A549 (cell line): ENCODE data around the gene ACACA. TPM values are rescaled to one million over a fixed set of nuclear protein-coding genes. Genes with fewer than 3 reads are reported as not detected.

ENCODE experiments used
- ATAC-seq, 2 experiments: fragments of 200-7000 bp in 1 of 2; fragments of >200 bp in 1 of 2; cut with Nextera tagmentation in 1 of 2; cut with Tn5 transposase in 1 of 2; 3 replicates each; pipeline versions ENCODE4 v1.8.0 to v1.9.1; 2018 to 2020; ENCODE audit warnings: mild to moderate bottlenecking in 1 of 2, moderate library complexity in 1 of 2
- CTCF ChIA-PET: fragments of 300-600 bp; sonication (Branson Sonifier 250); formaldehyde crosslinking; extraction: SDS; loops from one replicate; lab custom pipeline; 2021; ENCODE audit warnings: antibody characterized with exemption, inconsistent platforms; lab: Yijun Ruan, JAX
- POLR2A ChIA-PET: fragments of 350-600 bp; formaldehyde crosslinking; extraction: SDS; loops from one replicate; lab custom pipeline; 2021; ENCODE audit warnings: antibody characterized with exemption, inconsistent platforms; lab: Yijun Ruan, JAX
- DNase-seq, 2 experiments: peaks; one replicate each; pipeline versions ENCODE4 v3.0.0 to v3.0.0-alpha.2; 2011 to 2016; ENCODE audit warnings: low read depth in 1 of 2, low spot score in 1 of 2
- FAIRE-seq: peaks from 2 replicates; lab custom pipeline; 2011; peaks lifted over from hg19 to GRCh38; lab: Jason Lieb, UNC
- H3K27ac ChIP-seq, 2 experiments: fragments of >200 bp; sonication (Bioruptor Twin); formaldehyde crosslinking; 3 replicates each; pipeline ENCODE4 v1.5.1; 2016 to 2017
- H3K4me1 ChIP-seq: fragments of >200 bp; sonication (Bioruptor Twin); formaldehyde crosslinking; 3 replicates; pipeline ENCODE4 v1.6.1; 2016
- H3K4me2 ChIP-seq: fragments of >200 bp; sonication (Bioruptor Twin); formaldehyde crosslinking; 3 replicates; pipeline ENCODE4 v1.6.1; 2016
- H3K4me3 ChIP-seq: fragments of >200 bp; sonication (Bioruptor Twin); formaldehyde crosslinking; 3 replicates; pipeline ENCODE4 v1.5.1; 2016
- H3K9me3 ChIP-seq: fragments of >200 bp; sonication (Bioruptor Twin); formaldehyde crosslinking; 3 replicates; pipeline ENCODE4 v1.6.1; 2016
- CBX2 ChIP-seq: fragments of 200-600 bp; sonication (generic); IDR thresholded peaks from 2 replicates; pipeline ENCODE4 v1.6.1; 2016; ENCODE audit warnings: low read depth, mild to moderate bottlenecking, borderline replicate concordance
- CBX8 ChIP-seq: fragments of 200-600 bp; sonication (generic); IDR thresholded peaks from 2 replicates; pipeline ENCODE4 v1.6.1; 2016
- CHD2 ChIP-seq: fragments of 150-350 bp; IDR thresholded peaks from 2 replicates; pipeline ENCODE4 v1.6.1; 2014; ENCODE audit warnings: low read length; ENCODE audit not compliant: partially characterized antibody
- CTCF ChIP-seq: fragments of >200 bp; sonication (Bioruptor Twin); formaldehyde crosslinking; IDR thresholded peaks from 3 replicates; pipeline ENCODE4 v1.5.1; 2016
- ELK1 ChIP-seq: fragments of 150-350 bp; IDR thresholded peaks from 2 replicates; pipeline ENCODE4 v1.6.1; 2014; ENCODE audit warnings: low read depth, mild to moderate bottlenecking, low read length
- EP300 ChIP-seq, 2 experiments: fragments of >200 bp; sonication (Bioruptor Twin); formaldehyde crosslinking; IDR thresholded peaks; 2 replicates in 1 of 2; 3 replicates in 1 of 2; pipeline ENCODE4 v1.6.1; 2016 to 2017
- FOSB ChIP-seq: fragments of 250-450 bp; sonication (Bioruptor Pico); IDR thresholded peaks from 2 replicates; pipeline ENCODE4 v1.5.0; 2020; ENCODE audit warnings: mild to moderate bottlenecking, moderate library complexity
- GATA3 ChIP-seq: IDR thresholded peaks from 2 replicates; pipeline ENCODE4 v1.6.1; 2012; ENCODE audit warnings: borderline replicate concordance
- MAFK ChIP-seq: fragments of 450-650 bp; IDR thresholded peaks from 2 replicates; pipeline ENCODE4 v1.6.1; 2014; ENCODE audit not compliant: partially characterized antibody
- MAZ ChIP-seq: fragments of 150-350 bp; IDR thresholded peaks from 2 replicates; pipeline ENCODE4 v1.6.1; 2014; ENCODE audit warnings: antibody characterized with exemption, low read depth, low read length, borderline replicate concordance
- PHF8 ChIP-seq: fragments of 200-600 bp; sonication (generic); IDR thresholded peaks from 2 replicates; pipeline ENCODE4 v1.6.1; 2016; ENCODE audit warnings: low read depth, mild to moderate bottlenecking, antibody characterized with exemption, moderate library complexity, borderline replicate concordance
- POLR2A ChIP-seq: IDR thresholded peaks from 2 replicates; pipeline ENCODE4 v1.6.1; 2012; ENCODE audit warnings: mild to moderate bottlenecking, low read length
- RAD21 ChIP-seq, 2 experiments: fragments of >200 bp in 1 of 2; sonication (Bioruptor Twin) in 1 of 2; formaldehyde crosslinking in 1 of 2; IDR thresholded peaks in 1 of 2; conservative IDR thresholded peaks in 1 of 2; 2 replicates in 1 of 2; 3 replicates in 1 of 2; pipeline ENCODE4 v1.6.1; 2012 to 2018; ENCODE audit warnings: inconsistent platforms in 1 of 2
- RARB ChIP-seq: fragments of 250-450 bp; sonication (Bioruptor Pico); IDR thresholded peaks from 2 replicates; pipeline ENCODE4 v1.8.0; 2021; ENCODE audit warnings: mild to moderate bottlenecking, moderate library complexity
- RCOR1 ChIP-seq: fragments of 150-350 bp; IDR thresholded peaks from 2 replicates; pipeline ENCODE4 v1.6.1; 2014; ENCODE audit warnings: antibody characterized with exemption, low read length, low read depth
- RFX5 ChIP-seq: fragments of 450-650 bp; IDR thresholded peaks from 2 replicates; pipeline ENCODE4 v1.7.1; 2014; ENCODE audit warnings: antibody characterized with exemption, mild to moderate bottlenecking, moderate library complexity
- RNF2 ChIP-seq: fragments of 200-600 bp; sonication (generic); IDR thresholded peaks from 2 replicates; pipeline ENCODE4 v1.6.1; 2016; ENCODE audit warnings: low read depth, mild to moderate bottlenecking, antibody characterized with exemption, moderate library complexity, borderline replicate concordance
- SMC3 ChIP-seq: fragments of >200 bp; sonication (Bioruptor Twin); formaldehyde crosslinking; IDR thresholded peaks from 3 replicates; pipeline ENCODE4 v1.6.1; 2018; ENCODE audit warnings: inconsistent platforms
- ZNF302 ChIP-seq: fragments of 250-450 bp; sonication (Bioruptor Pico); IDR thresholded peaks from 2 replicates; pipeline ENCODE4 v1.9.0; 2021; ENCODE audit warnings: inconsistent platforms, mild to moderate bottlenecking, moderate library complexity
- WGBS: methylation state at CpG from one replicate; pipeline ENCODE4 v1.1.6; 2017; ENCODE audit errors: missing lambda C conversion rate; 5-methylcytosine and 5-hydroxymethylcytosine counted together
- polyA plus RNA-seq, 4 experiments: library from polyadenylated mRNA; depleted of rRNA in 3 of 4; stranded (reverse); fragments of >200 nt; fragmentation: RNase III in 1 of 4; extraction: RNeasy Plus Mini Kit Qiagen cat#74134 plus additional on column Dnase treatment in 1 of 4; gene quantifications; 2 replicates in 3 of 4; 3 replicates in 1 of 4; pipeline ENCODE4 v1.2.3, GENCODE V29; 2011 to 2017
- TF ChIP-seq, protein P1 (sequence below): fragments of 200-600 bp; sonication (generic); IDR thresholded peaks from 2 replicates; pipeline ENCODE4 v1.6.1; 2016; ENCODE audit warnings: antibody characterized with exemption, mild to moderate bottlenecking, moderate library complexity

The ACACA gene
- polyA plus RNA-seq, 2 of the 4 experiments (the other 2 are of a cell fraction), result 51.8 to 112 TPM

DNA sequence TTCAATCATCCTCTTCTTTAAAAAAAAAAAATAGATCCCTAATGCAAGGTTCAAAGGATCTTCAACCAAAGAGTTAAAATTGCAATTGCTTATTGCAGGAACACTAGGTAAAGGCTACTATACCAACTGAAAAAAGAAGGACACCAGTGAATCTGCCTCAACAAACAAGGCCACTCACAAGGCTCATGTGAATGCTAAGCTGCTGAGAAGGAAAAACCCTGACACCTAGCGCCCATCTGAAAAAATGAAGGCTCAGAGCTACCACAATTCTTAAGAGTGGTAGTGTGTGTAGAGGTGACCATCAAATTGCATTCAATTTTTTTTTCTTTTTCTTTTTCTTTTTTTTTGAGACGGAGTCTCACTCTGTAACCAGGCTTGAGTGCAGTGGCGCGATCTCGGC lies 232.4 kb downstream of the ACACA start:
- no peak for FAIRE-seq
- peak; percentile 48 to 70 for DNase-seq
- peak; percentile 54 for TF ChIP-seq SMC3
- no peak for TF ChIP-seq ELK1
- TF ChIP-seq RAD21 (conservative IDR thresholded peaks at IDR 0.05 in 1 of 2, IDR thresholded peaks at IDR 0.05 in 1 of 2), result peak; percentile 65 to 68
- TF ChIP-seq CTCF, result peak; percentile 60
- TF ChIP-seq, all 56 proteins: peak for 3
- ChIA-PET POLR2A (interaction anchor here (0.7 to 0.9 kb wide), 2 partner anchors 181 to 573 kb away, joined by 3 read pairs; partner anchors contain the start of gene MRM1), CTCF (interaction anchor here (0.6 to 5.5 kb wide), 28 partner anchors 9 to 575 kb away, joined by 3 to 53 read pairs (median 4); no protein-coding TSS in a partner anchor)
- 71% methylated on average over 5 of the region's 5 CpGs for WGBS
- no peak overlapping the region for H3K27ac ChIP-seq
- ATAC-seq, result peak; percentile 95 to 97
- H3K4me1 ChIP-seq, result 0 out of 3 replicates have a peak, but pooled peaks cover under 1% of the 10 kb centered on the region
- H3K4me2 ChIP-seq, result no peak overlapping the region
- H3K9me3 ChIP-seq, result no peaks in the 10 kb centered on the region
- H3K4me3 ChIP-seq, result no peak overlapping the region

DNA sequence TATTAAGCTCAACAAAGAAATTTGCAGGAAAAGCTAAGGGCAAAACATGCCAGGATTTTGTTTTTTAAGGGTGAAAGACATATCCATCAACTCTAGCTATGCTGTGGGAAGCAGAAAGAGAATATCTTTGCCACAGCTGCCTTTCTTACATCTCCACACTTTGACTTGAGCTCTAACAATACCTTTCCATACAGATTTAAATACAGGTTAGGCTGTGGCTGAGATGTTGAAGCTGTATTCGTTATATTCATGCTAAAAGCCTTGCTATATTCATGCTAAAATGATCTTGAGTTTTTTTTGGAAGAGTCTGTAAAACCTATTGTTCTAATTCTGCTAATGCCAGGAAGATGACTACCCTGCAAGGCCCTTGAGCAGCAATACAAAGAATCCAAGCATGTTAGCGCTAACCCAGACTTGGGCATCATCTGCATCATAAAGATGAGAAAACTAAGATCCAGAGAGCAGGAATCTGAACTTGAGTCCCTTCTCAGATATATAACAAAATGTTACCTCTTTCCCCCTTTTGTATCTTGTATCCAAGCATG lies 235.7 kb downstream of the ACACA start:
- WGBS, result 96% methylated on average over 2 of the region's 2 CpGs
- Histone ChIP-seq H3K4me1 (0 out of 3 replicates have a peak, but pooled peaks cover 7% of the 10 kb centered on the region), H3K9me3 (no peaks in the 10 kb centered on the region), H3K27ac (no peak overlapping the region), H3K4me2 (no peak overlapping the region), H3K4me3 (no peak overlapping the region)
- ChIA-PET POLR2A (no interaction called here), CTCF (interaction anchor here (0.6 to 0.9 kb wide), 5 partner anchors 69 to 637 kb away, joined by 3 to 4 read pairs (median 3); no protein-coding TSS in a partner anchor)
- FAIRE-seq (no peak), DNase-seq (no peak), ATAC-seq (no peak)
- TF ChIP-seq RNF2, result no peak
- TF ChIP-seq RARB (CRISPR knock-in tag), result no peak
- no peak for TF ChIP-seq RFX5
- TF ChIP-seq RCOR1, result no peak
- TF ChIP-seq GATA3, result no peak
- no peak for TF ChIP-seq ZNF302 (CRISPR knock-in tag)
- TF ChIP-seq MAZ, result no peak
- TF ChIP-seq FOSB (CRISPR knock-in tag), result no peak
- TF ChIP-seq MAFK, result no peak
- no peak for TF ChIP-seq CBX8

DNA sequence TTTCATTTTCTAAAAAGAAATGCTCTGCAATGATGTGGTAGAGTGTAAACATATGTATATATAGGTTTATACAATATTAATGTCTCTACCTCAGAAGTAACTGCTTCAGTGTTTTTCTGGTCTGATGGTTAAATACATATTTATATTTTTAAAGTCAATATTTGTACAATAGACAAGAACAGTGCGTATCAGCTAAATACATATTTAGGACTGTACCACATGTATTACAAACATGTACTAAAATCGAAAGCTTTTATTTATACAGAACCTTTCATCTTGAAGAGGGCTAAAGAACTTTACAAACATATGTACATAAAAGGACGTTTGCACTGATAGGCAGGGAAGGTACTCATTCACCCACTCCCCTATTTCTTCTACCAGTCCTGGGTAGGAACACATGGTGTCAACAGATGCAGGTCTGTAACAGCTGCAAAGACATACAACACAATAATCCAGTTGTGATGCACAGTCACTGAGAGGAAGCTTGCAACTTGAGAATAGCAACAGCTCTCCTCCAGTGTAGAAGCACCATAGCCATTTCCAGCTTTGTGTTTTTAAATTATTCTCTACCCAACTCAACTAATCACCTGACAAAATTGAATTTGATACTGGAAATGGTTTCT lies 237.8 kb downstream of the ACACA start:
- DNase-seq, result no peak
- WGBS, result 3% methylated on average over 3 of the region's 3 CpGs
- no peak for FAIRE-seq
- CTCF ChIA-PET, result interaction anchor here (1.2 to 1.9 kb wide), 2 partner anchors 13 to 71 kb away, joined by 3 to 5 read pairs; no protein-coding TSS in a partner anchor
- no peak for TF ChIP-seq POLR2A
- no peak for TF ChIP-seq RFX5
- no peak for TF ChIP-seq RCOR1
- TF ChIP-seq, protein P1, sequence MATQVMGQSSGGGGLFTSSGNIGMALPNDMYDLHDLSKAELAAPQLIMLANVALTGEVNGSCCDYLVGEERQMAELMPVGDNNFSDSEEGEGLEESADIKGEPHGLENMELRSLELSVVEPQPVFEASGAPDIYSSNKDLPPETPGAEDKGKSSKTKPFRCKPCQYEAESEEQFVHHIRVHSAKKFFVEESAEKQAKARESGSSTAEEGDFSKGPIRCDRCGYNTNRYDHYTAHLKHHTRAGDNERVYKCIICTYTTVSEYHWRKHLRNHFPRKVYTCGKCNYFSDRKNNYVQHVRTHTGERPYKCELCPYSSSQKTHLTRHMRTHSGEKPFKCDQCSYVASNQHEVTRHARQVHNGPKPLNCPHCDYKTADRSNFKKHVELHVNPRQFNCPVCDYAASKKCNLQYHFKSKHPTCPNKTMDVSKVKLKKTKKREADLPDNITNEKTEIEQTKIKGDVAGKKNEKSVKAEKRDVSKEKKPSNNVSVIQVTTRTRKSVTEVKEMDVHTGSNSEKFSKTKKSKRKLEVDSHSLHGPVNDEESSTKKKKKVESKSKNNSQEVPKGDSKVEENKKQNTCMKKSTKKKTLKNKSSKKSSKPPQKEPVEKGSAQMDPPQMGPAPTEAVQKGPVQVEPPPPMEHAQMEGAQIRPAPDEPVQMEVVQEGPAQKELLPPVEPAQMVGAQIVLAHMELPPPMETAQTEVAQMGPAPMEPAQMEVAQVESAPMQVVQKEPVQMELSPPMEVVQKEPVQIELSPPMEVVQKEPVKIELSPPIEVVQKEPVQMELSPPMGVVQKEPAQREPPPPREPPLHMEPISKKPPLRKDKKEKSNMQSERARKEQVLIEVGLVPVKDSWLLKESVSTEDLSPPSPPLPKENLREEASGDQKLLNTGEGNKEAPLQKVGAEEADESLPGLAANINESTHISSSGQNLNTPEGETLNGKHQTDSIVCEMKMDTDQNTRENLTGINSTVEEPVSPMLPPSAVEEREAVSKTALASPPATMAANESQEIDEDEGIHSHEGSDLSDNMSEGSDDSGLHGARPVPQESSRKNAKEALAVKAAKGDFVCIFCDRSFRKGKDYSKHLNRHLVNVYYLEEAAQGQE, result no peak
- TF ChIP-seq CHD2, result no peak
- TF ChIP-seq CBX2, result no peak
- no peak for TF ChIP-seq PHF8
- TF ChIP-seq EP300 (IDR thresholded peaks at IDR 0.05), result no peak
- TF ChIP-seq SMC3, result no peak
- no peak; a peak in 1 of 6 replicates for ATAC-seq
- Histone ChIP-seq H3K4me3 (no peak overlapping the region), H3K4me2 (no peak overlapping the region), H3K27ac (no peak overlapping the region), H3K9me3 (no peaks in the 10 kb centered on the region), H3K4me1 (0 out of 3 replicates have a peak, but pooled peaks cover 7% of the 10 kb centered on the region)
- POLR2A ChIA-PET, result no interaction called here
